ENCODE results near the gene RIPK1. TPM values are rescaled to one million over a fixed set of nuclear protein-coding genes. Genes with fewer than 3 reads are reported as not detected.

RIPK1 gene
- total RNA-seq, 1 experiment from 2014 or later, result 11.6 TPM

DNA sequence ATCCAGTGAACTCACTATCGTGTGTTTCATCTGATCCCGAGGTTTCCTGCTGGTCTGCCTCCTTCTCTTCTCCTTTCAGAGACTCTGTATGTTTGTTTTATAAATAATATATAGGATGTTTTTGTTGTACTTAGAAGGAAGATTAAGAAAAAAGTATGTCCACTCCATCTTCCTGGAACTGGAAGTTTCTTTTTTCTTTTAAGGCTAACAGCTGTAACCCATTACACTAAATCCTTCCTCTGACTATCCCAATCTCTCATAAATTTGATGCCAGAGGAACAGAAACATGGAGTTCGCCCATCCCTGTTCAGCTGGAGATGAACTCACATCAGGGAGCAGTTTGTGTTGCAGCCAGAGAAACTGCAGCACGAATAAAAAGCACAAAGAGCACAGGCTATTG, 20.7 kb downstream of the RIPK1 start:
- CTCF ChIA-PET, result no interaction called here
- no peak overlapping the region for H3K4me3 Mint-ChIP-seq (ENCODE audit: low read depth, unreplicated experiment)
- intact Hi-C loops (cut with micrococcal nuclease; ENCODE audit: unreplicated experiment), result no loop called here
- peaks cover 2% of the 10 kb centered on the region for H3K36me3 Mint-ChIP-seq (ENCODE audit: insufficient read depth, unreplicated experiment)
- BruUV-seq (replicated peaks), result no TSS peak
- no peak overlapping the region for H3K27ac Mint-ChIP-seq (ENCODE audit: unreplicated experiment)
- no peaks in the 10 kb centered on the region for H3K4me1 Mint-ChIP-seq (ENCODE audit: low read depth, unreplicated experiment)
- TF ChIP-seq, protein P1, sequence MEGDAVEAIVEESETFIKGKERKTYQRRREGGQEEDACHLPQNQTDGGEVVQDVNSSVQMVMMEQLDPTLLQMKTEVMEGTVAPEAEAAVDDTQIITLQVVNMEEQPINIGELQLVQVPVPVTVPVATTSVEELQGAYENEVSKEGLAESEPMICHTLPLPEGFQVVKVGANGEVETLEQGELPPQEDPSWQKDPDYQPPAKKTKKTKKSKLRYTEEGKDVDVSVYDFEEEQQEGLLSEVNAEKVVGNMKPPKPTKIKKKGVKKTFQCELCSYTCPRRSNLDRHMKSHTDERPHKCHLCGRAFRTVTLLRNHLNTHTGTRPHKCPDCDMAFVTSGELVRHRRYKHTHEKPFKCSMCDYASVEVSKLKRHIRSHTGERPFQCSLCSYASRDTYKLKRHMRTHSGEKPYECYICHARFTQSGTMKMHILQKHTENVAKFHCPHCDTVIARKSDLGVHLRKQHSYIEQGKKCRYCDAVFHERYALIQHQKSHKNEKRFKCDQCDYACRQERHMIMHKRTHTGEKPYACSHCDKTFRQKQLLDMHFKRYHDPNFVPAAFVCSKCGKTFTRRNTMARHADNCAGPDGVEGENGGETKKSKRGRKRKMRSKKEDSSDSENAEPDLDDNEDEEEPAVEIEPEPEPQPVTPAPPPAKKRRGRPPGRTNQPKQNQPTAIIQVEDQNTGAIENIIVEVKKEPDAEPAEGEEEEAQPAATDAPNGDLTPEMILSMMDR (IDR thresholded peaks at IDR 0.05; ENCODE audit: unreplicated experiment), result no peak
- no peaks in the 10 kb centered on the region for H3K9me3 Mint-ChIP-seq (ENCODE audit: low read depth, unreplicated experiment)
- no peaks in the 10 kb centered on the region for H3K27me3 Mint-ChIP-seq (ENCODE audit: unreplicated experiment)
- DNase-seq, result no peak

DNA sequence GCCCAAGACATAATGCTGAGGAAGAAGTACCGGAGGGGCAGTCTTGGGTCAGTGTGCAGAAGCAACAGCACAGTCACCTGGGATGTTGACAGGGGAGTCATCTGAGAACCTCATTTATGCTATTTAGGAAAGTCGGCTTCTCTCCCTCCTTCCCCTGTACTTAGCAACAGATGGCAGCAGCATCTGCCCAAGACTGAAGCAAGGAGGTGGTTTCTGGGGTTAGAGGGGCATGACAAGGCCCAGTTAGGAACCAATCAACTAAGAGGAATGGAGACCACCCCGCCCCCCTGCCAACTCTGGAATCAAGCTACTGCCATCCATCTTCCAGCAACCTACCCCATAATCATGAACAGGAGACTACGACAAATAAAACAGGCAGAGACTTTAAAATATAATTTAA, 21.7 kb downstream of the RIPK1 start:
- CTCF ChIA-PET, result no interaction called here
- DNase-seq, result no peak
- Mint-ChIP-seq H3K9me3 (ENCODE audit: low read depth, unreplicated experiment) (no peaks in the 10 kb centered on the region), H3K4me1 (ENCODE audit: low read depth, unreplicated experiment) (no peaks in the 10 kb centered on the region), H3K27ac (ENCODE audit: unreplicated experiment) (no peak overlapping the region), H3K36me3 (ENCODE audit: insufficient read depth, unreplicated experiment) (no peaks in the 10 kb centered on the region), H3K4me3 (ENCODE audit: low read depth, unreplicated experiment) (no peak overlapping the region), H3K27me3 (ENCODE audit: unreplicated experiment) (no peaks in the 10 kb centered on the region)
- TF ChIP-seq, protein P1 (IDR thresholded peaks at IDR 0.05; ENCODE audit: unreplicated experiment), result no peak
- intact Hi-C loops (cut with micrococcal nuclease; ENCODE audit: unreplicated experiment), result no loop called here
- BruUV-seq (replicated peaks), result no TSS peak

DNA sequence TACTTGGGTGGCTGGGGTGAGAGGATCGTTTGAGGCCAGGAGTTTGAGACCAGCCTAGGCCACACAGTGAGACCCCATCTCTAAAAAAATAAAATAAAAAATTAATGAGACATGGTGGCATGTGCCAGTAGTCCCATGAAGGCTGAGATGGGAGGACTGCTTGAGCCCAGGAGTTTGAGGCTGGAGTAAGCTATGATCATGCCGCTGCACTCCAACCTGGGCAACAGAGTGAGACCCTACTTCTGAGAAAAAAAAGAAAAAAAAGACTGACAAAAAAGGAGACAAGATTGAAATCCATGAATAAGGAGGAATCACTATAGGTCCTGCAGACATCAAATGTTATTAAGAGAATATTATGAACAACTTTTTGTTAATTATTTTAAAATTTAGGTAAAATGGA, 26.5 kb downstream of the RIPK1 start:
- CTCF ChIA-PET, result no interaction called here
- H3K36me3 Mint-ChIP-seq (ENCODE audit: insufficient read depth, unreplicated experiment), result no peaks in the 10 kb centered on the region
- BruUV-seq (replicated peaks), result no TSS peak

DNA sequence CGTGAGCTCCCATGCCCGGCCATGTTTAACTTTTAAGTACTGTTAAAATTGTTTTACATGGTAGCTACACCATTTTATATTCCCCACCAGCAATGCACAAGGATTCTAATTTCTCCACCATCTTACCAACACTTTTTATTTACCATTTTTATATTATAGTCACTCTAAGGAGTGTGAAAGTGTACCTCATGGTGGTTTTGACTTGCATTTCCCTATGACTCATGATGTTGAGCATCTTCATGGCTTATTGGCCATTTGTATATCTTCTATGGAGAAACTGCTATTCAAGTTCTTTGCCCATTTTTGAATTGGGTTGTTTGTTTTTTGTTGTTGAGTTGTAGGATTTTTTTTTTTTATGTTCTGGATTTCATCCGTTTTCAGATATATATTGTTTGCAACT, 34.6 kb downstream of the RIPK1 start:
- no peaks in the 10 kb centered on the region for H3K4me1 Mint-ChIP-seq (ENCODE audit: low read depth, unreplicated experiment)
- TF ChIP-seq, protein P1 (IDR thresholded peaks at IDR 0.05; ENCODE audit: unreplicated experiment), result no peak
- CTCF ChIA-PET, result no interaction called here
- no peaks in the 10 kb centered on the region for H3K27me3 Mint-ChIP-seq (ENCODE audit: unreplicated experiment)
- peaks cover 18% of the 10 kb centered on the region for H3K36me3 Mint-ChIP-seq (ENCODE audit: insufficient read depth, unreplicated experiment)
- no peaks in the 10 kb centered on the region for H3K9me3 Mint-ChIP-seq (ENCODE audit: low read depth, unreplicated experiment)
- H3K4me3 Mint-ChIP-seq (ENCODE audit: low read depth, unreplicated experiment), result no peak overlapping the region
- BruUV-seq (replicated peaks), result no TSS peak
- intact Hi-C loops (cut with micrococcal nuclease; ENCODE audit: unreplicated experiment), result no loop called here
- no peak for DNase-seq
- no peak overlapping the region for H3K27ac Mint-ChIP-seq (ENCODE audit: unreplicated experiment)

More for the DNA sequence above, 26.5 kb downstream of the RIPK1 start:
- DNase-seq, result no peak
- no peaks in the 10 kb centered on the region for H3K27me3 Mint-ChIP-seq (ENCODE audit: unreplicated experiment)
- no peak overlapping the region for H3K27ac Mint-ChIP-seq (ENCODE audit: unreplicated experiment)
- H3K4me3 Mint-ChIP-seq (ENCODE audit: low read depth, unreplicated experiment), result no peak overlapping the region
- TF ChIP-seq, protein P1 (IDR thresholded peaks at IDR 0.05; ENCODE audit: unreplicated experiment), result no peak
- no peaks in the 10 kb centered on the region for H3K9me3 Mint-ChIP-seq (ENCODE audit: low read depth, unreplicated experiment)
- H3K4me1 Mint-ChIP-seq (ENCODE audit: low read depth, unreplicated experiment), result no peaks in the 10 kb centered on the region
- intact Hi-C loops (cut with micrococcal nuclease; ENCODE audit: unreplicated experiment), result no loop called here

Data from Calu3 (cell line).